ENCODE results near the gene GGACT.
"Not testable (repeated sequence)": the region's sequence is repeated elsewhere in the genome, so short reads cannot be mapped to it uniquely, and the experiment has no call there.

GGACT gene

DNA sequence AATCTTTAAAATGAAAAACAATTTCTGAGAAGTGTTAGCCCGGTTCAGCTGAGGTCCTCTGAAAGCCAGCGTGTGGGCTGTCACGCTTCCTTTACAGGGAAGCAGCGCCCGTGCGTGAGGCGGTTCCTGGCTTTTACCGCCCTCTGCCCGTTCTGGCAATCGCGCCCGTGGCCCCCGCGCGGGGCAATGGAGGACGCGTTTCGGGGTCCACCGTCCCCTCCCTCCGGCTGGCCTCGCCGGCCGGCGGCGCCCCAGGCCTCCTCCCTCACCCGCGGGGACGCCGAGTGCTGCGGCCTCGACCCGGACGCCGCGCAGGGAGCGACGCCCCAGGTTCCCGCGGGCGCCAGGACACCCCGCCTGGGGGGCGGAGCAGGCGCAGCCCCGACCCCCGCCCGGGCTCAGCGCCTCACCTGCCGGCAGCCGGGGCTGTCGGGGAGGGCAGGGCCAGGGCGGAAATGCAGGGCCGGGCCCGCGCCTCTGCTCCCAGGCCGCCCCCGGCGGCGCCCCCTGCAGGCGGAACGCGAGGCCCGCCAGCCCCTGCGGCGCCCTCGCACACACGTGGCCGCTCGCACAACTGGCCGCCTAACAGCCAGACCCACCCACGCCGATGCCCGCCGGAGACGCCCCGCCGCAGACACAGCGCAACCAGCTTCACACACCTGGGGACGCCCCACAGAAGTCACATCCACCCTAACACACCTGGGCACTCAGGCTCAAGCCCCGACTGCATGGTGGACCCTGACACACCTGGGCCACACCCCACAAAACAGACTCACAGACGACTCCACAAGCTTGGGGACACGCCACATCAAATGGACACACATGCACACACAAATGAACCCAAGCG, at the start of gene GGACT:
TSS of gene GGACT (minus strand) at position 459 of the 847 bp plus-strand sequence. CDS start 56,198 bp downstream, outside the sequence.
- peak; percentile 32 for DNase-seq

DNA sequence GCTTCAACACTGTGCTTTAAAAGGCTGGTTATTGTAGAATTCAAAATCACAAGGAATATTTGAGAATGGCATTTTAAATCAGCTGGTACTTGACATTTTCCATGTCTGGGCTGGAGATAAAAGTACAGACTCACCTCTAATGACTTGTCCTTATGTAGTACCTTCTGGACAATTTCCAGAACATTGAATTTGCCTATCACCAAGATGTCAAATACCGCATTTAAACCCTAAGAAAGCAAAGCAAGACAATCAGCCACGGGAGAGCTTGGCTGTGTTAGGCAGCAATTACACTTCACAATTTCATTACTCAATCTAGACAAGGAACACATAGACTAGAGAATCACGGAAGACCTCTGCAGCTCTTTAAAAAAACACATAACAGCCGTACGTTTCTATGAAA, 49.2 kb upstream of the GGACT start:
- no peak for DNase-seq

DNA sequence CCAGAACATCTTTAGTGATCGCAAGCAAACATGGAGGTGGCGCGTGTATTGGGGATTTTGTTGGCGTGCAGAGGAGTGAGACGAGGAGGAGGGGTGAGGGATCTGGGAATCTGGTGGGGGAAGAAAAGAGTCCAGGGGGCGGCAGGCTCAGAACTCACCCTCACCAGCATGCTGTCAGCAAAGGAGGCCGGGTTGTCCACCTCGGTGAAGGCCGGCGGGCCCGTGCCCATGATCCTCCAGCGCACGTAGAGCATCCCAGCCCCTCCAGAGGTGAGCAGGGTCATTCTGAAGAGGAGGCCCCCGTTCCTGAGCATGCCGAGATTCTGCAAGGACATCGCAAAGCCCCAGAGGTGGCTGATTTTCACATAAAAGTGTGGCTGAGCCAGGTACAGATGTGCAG, 48.8 kb upstream of the GGACT start:
- DNase-seq, result no peak

DNA sequence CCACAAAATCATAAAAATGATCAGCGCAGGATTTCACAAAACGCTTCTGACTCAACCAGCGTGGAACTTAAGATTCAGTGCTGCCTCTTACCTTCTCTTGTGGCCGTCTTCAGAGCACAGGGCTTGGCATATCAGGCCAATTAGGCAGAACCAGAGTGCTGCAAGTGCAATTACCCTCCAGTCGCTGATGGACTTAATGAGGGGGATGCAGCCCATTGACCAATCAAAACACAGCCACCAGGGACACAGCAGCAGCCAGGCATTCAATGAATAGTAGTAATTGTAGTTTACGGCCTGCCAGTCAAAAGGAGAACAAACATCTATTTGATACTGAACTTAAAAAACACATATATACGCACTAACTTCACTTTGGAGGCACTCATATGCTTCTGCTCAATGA, 47.9 kb upstream of the GGACT start:
- DNase-seq, result no peak

DNA sequence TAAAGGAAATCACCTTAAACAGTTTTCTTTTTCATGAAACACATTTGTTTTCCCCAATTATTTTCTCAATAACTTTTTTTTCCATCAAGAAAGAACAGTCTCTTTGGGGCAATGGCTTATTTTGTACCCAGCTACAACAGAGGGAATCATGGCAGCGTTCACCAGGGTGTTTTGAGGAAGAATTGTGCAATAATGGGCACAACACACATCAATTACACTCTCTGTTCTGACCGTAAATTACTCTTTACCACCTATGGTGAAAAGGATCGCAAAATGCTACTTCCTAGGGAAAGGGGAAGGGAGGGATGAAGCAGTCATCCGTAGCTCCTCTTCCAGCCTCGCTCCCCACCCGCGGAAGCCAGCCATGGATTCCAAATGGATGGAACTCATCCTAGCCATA, 47.4 kb upstream of the GGACT start:
- no peak for DNase-seq

DNA sequence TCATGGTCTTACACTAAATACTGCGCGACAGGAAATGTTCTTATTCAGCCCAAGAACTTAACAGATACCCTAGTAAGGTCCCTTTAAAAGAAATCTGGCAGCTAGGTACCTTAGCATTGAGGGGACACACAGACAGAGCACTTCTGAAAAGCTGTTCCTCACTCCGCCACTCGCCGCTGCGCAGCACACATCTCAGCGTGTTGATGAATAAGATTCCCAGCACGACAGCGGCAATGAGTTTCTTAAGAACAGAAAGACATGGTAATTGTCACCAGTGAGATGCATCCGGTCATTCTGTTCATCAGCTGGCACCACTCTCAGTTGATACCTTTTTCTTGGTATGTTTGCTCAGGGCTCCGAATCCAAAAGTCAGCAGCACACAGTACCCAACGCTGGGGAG, 46.1 kb upstream of the GGACT start:
- no peak for DNase-seq

DNA sequence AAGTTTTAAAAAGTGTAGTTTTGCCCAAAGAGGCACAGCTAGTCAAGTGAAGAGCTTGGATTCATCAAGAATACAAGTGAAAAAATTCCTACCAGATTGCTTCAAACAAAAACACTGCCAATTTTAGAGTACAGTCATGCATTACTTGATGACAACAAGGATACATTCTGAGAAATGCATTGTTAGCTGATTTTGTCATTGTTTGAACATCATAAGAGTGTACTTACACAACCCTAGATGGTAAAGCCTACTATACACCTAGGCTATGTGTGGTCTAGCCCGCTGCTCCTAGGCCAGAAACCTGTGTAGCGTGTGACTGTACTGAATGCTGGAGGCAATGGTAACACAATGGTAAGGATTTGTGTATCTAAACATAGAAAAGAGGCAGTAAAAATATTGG, 44.9 kb upstream of the GGACT start:
- no peak for DNase-seq

DNA sequence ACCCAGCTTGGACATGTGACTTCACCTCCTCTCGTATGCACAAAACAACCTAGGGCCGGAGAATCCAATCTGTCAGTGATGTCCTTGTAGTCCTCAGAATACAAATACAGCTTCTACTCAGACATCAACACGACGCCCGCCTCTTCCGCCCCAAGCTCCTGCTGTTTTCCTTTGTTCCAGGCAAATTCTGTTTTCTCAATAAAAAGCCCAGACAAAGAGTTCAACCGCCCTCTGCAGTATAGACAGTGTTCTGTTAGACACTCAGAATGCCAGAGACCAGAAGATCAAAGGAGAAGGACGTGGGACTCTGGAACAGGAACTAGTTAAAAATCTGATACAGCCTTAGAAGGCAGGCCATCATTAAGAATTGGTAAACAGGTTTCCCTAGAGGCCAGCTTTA, 42.0 kb upstream of the GGACT start:
- no peak for DNase-seq

DNA sequence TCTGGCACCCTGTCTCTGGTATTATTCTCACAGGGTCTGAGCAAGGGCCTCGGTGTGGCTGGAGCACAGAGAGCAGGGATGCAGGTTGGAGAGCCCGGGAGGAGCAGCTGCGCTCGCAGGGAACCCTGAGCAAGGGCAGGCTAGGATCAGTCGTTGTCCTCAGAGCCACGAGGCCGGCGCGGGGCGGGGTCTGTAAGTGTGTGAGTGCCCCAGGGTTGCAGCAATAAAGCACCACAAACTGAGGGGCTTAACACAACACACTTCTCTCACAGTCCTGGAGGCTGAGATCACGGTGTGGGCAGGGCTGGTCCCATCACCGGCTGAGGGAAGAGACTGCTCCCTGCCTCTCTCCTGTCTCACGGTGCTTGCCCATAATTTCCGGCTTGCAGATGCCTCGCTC, 38.5 kb upstream of the GGACT start:
- no peak for DNase-seq

DNA sequence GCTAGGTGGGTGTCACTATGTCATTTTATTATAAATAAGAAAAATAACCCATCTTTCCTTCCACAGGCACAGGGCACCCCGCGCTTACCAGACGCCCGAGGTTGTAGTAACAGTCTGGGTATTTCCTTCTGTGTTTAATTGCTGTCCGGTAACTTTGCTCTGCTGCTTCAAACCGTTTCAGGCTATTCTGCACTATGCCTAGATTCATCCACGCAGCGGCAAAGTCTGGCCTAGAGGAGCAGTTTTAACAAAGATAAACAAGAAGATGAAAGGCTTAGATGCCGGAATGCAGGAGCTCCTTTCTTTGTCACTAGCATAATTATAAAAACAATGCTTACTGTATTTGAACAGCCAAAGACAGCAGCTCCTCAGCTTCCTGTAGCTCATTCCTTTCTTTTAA, 36.9 kb upstream of the GGACT start:
- DNase-seq, result no peak

DNA sequence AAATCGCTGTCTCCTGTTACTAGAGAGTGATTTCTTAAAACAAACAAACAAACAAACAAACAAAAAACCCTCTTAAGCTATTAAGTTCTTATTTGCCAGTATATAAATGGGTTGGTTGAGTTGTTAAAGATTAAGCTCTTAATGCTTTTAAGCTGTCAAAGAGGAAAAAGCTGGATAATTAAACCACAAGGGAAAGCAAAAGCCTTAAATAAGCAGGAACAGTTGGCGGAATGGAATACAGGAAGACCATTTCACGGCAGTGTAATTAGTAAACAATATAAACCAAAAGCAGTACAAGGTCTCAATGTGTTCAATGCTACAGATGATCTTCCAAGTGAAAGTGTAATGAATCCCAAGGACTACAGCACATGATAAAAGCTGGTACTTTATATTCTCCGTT, 32.2 kb upstream of the GGACT start:
- no peak for DNase-seq

DNA sequence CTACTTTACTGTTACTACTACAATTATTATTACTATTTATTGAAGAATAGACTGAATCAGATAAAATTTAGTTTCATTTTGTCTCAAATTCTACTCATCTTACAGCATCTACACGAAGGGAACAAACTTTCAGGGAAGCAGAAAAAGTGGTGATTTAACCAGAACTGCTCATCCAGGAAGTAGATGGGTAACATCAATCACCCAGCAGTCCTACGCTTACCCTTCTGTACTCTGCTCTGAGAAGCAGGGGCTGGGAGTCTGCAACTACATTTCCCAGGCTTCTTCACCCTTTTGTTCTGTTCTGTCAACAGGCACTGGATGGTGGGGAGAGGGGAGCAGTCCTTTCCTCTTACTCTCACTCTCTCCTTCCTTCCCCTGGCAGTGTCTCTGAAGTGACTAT, 31.4 kb upstream of the GGACT start:
- no peak for DNase-seq

DNA sequence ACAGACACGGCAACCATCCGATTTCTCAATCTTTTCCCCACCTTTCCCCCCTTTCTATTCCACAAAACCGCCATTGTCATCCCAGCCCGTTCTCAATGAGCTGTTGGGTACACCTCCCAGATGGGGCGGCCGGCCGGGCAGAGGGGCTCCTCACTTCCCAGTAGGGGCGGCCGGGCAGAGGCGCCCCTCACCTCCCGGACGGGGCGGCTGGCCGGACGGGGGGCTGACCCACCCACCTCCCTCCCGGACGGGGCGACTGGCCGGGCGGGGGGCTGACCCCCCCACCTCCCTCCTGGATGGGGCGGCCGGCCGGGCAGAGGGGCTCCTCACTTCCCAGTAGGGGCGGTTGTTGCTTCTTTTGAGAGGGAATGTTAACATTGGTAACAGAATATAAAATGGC, 30.3 kb upstream of the GGACT start:
- not testable (repeated sequence) for DNase-seq

DNA sequence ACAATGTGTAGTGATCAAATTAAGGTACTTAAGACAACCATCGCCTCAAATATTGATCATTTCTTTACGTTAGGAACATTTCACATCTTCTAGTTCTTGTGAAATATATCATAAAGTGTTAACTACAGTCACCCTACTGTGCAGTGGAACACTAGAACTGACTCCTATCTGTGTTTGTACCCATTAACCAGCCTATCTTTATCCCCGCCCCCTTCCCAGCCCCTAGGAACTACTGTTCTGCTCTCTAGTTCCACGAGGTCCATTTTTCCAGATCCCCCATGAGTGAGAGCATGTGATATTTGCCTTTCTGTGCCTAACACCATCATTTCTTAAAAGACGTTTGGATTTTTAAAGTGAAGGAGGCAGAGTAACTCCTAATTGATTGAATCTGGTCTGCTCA, 24.4 kb upstream of the GGACT start:
- DNase-seq, result no peak

DNA sequence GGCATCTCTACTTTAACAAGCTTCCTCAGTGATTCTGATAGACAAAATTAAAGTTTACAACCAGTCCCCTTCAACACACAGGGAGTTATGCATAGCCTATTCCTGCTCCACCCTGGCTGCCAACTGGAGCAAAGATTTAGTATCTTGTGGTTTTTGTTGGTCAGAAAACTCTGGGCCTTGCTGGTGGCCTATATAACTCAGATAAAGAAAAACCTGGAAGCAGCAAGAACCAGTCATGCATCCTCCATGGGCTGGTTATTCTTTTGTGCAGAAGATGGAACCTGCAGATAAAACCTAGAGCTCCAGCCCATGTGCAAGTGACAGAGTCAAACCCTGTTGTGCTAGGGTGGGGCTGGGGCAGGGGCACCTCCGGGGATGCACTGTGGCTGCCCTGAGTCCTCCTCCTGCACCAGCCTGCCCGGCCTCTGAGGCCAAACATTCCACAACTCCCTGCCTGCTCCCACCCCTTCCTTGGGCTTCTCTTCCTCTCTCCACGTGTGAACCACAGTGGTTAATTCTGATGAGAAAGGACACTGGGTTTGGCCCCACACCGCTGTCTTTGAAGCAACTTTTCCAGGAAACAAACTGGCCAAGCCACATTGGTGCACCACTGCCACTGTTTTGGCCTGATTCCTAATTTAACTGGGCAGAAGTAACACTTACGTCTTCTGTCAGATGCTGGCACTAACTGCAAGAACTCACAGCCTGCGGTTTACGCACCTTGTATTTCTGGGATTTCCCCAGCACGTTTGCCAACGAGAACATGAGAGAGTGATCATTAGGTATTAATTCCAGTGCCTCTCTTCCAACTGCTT, 23.3 kb upstream of the GGACT start:
- DNase-seq, result no peak

DNA sequence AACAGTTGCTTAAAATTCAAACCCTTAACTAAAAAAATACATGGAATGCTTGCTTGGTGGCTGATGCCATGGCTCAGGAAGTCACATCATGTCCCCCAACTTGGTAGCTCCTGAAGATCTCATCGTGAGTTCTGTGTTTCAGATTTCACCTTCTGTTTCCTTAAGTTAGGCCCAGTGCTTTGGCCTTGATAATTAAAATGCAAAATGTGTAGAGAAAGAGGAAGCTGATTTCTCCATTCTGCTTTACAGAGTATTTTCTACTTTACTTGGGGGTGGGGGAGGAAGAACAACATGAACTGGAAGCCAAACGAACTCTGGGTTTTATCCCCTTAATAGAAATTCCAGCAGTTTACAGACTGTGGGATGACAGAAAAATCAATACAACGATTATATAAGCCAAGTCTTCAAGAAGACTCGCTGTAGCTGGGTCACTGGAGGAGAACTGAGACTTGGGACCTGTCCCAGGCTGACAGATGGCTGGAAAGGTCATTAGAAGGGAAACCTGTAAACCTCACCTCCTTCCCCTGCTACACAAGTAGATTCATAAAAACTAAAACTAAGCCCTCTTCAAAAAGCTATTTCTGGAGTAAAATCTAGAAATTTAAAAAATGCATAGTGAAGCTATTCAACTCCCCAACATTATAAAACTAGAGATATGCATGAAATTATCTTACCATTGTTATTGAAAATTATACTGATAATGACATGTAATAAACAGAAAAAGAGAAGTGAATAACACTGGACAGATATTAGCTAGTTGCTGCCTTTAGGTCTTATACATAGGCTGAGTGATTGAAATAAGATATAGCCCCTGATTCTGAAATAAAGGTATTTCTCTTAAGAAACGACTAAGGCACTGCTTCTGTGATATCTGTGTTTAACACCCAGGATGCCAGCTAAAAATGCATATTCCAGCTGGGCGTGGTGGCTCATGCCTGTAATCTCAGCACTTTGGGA, 22.1 kb upstream of the GGACT start:
- no peak for DNase-seq

DNA sequence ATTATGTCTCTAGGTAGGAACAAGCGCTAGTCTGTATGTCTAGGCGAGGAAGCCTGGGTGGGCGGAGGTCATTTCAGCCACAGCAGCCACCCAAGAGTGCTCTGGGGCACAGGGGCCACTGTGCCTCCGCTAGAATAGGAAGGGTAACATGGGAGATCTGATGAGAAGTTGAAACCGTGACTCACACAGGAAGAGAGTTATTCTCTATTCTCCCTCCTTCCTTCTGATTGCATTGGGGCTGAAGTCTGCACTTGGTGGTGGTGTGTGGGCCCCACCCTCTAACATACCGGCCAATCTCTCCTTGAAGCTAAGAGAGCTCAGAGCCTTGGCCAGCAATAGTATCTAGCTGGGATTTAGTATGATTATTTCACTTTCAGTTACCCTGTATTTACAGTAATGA, 20.3 kb upstream of the GGACT start:
- no peak for DNase-seq

DNA sequence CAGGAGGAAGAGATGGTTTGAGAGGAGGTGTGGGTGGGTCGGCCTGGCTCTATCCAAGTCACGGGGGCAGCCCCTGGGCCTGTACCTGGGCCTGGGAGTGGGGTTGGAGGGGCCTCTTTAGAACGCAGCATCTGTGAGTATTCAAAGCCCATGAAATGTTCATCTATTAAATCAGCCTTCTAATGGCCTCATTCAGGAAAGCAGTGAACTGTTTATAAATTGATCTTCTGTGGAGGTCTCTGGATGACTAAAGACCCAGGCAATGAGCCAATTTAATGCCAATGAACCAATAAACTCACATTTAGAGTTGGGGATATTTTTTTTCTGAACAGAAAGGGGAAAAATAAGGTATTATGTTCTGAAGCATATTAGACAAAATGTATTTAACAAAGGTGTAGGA, 19.9 kb upstream of the GGACT start:
- DNase-seq, result no peak

DNA sequence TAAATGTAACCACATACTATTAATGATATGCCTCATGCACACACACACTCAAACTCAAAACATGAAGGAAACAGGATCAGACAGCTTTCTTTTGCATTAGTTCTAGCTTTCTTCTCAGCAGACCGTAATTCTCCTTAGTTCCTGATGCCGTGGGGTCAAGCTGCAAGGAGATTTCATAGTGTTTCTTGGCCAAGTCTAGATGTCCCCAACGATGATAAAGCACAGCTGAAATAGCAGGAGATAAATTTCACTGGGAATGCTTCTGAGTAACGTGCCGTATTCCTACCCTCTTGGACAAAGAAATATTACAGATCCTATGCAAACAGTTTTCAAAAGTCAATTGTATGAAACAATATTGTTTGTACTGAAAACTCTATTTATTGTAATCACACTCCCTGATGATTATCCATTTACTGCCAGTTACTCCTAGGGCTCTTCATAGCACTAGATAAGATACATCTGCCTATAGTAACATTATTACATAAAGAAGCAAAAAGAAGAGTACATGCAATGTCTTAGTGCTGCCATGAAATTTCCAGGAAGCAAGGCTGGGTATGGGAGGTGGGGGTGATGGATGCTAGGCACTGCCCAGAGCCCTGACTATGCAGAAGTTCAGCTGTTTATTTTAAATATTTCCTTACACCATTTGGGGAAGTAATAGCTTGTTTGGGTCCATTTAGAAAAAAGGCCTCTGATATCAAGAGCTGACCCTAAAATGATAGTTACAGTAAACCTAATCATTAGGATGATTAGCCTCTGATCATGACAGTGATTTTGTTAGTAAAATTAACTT, 16.5 kb upstream of the GGACT start:
- no peak for DNase-seq

DNA sequence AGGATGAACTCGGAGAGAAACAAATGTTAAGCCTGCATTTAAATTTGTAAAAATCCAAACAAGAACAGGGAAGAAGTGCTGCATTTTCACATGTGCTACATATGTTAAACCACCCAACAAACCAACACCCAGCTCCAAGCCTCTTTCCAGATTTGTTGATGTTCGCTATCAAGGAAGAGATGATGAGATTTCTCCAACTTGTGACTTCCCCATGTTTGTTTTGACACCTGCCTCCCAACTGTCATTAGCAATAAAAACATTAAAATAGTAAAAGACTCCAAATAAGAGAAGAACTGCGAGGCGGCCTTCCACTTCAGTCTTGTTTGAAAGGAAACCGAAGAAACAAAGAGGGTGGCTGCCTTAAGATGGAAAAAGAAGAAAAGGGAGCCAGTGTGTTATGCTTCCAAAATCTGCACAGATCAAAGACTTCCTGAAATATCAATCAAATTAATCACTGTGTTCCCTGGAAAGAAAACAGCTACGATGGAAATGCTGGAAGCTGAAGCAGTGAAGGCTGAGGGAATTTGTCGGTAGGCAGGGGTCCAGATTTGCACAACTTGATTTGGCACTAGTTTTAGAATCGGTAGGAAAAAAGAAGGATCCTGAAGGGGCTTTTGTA, 14.0 kb upstream of the GGACT start:
- no peak for DNase-seq

DNA sequence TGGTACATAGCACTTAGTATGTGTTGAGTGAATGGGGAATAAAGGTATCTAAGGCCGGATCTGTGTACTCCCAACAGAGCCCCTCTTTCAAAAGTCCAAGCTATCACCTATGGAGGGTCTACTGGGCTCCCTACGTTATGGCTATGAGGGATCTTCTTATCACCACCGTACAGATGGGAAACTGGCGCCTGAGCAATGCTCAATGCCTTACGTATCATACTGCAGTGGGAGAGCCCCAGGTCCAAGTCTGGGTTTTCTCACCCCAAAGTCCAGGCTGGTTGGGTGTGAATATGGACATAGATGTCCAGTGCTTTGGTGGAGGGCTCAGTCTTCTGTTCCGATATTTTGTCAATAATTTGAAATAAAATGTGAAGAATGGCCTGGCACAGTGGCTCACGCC, 13.1 kb upstream of the GGACT start:
- no peak for DNase-seq

DNA sequence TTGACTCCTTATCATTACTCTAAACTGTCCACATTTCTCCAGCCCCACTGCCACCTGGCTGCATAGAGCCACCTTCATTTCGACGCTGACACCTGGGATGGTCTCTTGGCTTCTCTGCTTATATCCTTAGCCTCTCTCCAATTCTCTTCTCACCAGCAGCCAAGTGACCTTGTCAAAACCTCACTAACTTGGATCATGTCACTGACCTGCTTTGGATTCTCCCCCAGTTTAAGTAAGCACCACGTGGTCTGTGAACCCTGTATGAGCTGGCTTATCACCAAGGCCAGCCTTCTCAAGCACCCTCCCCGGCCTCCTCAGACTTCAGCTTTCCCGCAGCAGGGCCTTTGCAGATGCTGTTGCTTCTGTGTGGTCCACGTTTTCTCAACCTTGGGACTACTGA, 12.3 kb upstream of the GGACT start:
- no peak for DNase-seq

Data from NCI-H510A (cell line).